HG02571 (cell line): ENCODE data around the gene OR3A1.
"Not testable (repeated sequence)": the region's sequence is repeated elsewhere in the genome, so short reads cannot be mapped to it uniquely, and the experiment has no call there.

Experiments used
- ATAC-seq: cut with Tn5 transposase; IDR thresholded peaks from one replicate; pipeline ENCODE4 v1.9.1; 2021; ENCODE audit warnings: mild to moderate bottlenecking, moderate library complexity; ENCODE audit not compliant: unreplicated experiment

OR3A1 gene, protein sequence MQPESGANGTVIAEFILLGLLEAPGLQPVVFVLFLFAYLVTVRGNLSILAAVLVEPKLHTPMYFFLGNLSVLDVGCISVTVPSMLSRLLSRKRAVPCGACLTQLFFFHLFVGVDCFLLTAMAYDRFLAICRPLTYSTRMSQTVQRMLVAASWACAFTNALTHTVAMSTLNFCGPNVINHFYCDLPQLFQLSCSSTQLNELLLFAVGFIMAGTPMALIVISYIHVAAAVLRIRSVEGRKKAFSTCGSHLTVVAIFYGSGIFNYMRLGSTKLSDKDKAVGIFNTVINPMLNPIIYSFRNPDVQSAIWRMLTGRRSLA

DNA sequence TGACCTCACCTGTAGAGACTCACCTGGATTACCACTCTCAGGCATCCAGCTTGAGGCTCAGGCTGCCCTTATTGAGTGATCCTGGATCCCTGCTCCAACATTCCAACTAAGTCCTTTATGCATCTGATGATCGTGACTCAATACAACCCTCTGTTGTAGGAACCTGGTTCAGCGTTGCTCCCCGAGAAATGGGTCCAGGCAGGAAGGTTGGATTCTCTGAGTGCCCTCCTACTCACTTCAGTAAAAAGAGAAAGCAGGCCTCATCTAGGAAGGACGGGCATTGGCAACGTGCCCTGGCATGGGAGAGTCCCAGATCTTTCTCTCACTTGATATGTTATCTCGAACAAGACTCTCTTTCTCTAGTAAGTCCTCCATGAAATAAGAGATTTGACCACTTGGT is at the start of gene OR3A1:
OR3A1 (minus strand) TSS at position 101 of the 400 bp plus-strand sequence. CDS start 5,778 bp downstream, outside the sequence.
- ATAC-seq: no peak

DNA sequence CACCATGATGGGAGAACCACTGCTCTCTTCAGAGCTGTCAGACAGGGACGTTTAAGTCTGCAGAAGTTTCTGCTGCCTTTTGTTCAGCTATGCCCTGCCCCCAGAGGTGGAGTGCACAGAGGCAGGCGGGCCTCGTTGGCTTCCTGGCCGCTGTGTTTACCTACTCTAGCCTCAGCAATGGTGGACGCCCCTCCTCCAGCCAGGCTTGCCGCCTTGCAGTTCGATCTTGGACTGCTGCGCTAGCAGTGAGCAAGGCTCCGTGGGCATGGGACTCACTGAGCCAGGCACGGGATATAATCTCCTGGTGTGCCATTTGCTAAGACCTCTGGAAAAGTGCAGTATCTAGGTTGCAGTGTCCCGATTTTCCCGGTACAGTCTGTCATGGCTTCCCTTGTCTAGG is 44.6 kb upstream of the OR3A1 start:
- not testable (repeated sequence) for ATAC-seq

DNA sequence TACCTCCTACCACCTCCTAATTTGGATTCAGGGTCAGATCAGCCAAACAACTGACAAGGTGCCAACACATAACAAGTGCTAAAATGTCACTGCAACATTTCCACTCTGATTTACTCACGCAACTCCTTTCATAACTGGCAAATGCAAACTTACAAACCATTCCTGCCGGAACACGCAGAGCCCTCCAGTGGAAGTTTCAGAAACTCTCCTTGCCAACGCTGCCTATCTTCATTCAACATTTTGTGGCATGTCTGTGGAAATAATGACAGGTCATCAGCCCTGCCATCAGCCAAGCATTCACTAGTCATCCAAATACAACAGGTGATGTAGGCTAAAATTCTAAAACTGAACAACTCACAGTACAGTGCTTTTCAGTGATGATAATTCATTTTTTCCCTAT is 37.7 kb upstream of the OR3A1 start:
- no peak for ATAC-seq

DNA sequence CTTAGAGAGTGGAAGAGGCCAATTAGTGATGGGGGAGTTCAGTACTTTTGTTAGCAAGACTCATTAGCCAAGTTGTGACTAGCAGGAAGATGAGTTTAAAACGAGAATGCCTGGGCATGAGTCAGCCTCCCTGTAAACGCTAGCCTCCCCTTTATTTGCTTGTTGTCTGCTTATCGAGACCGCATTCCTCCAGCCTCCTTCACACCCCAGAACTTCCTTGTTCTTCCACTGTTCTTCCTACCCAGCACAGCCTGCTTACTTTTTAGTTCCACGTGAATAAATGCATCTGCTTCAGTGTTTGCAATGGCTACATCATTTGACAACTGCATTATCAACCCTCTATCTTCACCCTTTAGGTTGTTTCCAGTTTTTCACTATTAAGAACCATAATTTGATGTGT is 20.2 kb upstream of the OR3A1 start:
- ATAC-seq: no peak

DNA sequence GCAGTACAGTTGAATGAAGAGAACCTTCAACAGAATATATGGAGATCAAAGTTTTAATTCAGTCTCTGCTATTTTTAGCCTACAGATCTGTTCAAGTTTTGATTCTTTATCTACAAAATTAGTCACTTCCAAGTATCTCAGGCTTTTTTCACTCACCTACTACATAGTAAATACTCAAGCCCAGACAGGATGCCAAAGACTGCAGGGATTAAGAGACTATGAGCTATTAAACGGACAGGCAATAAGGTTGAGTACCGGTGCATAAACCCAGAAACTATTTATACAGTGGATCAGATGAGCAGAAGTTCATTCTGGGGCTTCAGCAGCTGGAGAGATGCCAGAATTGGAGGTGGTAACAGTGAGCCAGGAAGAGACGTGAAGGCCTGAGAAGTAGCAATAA is 18.7 kb upstream of the OR3A1 start:
- no peak for ATAC-seq

DNA sequence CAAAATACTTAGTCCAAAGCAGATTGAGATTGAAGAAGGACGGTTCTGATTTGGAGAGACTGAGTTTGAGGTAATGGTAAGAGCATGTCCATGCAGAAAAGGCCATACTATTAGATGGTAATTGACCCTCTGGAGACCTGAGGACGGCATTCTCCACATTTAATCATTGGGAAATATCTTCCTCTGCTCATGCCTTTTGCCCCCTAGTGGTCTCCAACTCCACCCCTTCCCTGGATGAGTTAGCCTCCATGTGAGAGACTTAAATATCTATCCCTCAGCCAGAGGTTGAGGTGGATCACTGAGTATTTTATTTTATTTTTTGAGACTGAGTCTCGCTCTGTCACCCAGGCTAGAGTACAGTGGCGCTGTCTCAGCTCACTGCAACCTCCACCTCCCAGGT is 10.4 kb upstream of the OR3A1 start:
- ATAC-seq: no peak

DNA sequence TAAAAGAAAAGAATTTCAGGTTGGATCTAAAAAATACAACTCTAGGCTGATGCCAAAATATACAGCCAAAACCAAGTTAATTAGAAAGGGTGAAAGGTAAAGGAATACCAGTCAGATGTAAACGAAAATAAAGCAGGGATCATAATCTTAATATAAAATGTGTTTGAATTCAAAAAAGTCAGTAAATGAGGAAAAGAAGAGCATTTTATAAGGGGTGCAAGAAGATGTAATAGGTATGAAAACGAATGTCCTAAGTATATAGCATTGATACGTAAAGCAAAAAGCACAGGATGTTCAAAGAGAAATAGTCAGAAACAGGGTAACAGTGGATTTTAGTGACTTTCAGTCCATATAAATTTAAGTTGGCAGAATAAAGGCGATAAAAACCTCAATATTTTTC is 2.5 kb downstream of the OR3A1 start:
- ATAC-seq: no peak

DNA sequence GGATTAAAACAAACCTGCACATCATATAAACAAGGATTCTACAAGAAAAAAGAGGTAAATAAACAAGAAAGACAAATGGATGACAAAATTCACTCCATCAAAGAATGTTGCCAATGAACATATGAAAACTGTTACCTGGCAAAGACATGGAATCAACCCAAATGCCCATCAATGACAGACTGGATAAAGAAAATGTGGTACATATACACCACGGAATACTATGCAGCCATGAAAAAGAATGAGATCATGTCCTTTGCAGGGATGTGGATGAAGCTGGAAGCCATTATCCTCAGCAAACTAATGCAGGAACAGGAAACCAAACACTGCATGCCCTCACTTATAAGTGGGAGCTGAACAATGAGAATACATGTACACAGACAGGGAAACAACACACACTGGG is 4.6 kb downstream of the OR3A1 start:
- ATAC-seq: not testable (repeated sequence)

DNA sequence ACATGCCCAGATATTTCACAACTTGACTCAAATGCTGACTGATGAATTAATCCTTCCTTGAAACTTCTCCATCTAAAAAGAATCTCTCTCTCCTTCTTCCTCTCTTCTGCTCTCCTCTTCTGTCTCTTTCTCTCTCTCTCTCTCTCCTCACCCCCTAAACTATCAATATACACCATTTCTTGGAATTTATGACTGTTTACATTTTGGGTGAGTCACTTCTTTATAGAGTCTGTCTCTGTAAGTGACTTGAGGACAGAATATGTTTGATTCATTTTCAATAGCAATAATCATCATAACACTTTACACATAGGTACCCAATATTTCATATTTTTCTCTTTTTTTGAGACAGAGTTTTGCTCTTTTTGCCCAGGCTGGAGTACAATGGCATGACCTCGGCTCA is 15.3 kb downstream of the OR3A1 start:
- ATAC-seq: no peak

DNA sequence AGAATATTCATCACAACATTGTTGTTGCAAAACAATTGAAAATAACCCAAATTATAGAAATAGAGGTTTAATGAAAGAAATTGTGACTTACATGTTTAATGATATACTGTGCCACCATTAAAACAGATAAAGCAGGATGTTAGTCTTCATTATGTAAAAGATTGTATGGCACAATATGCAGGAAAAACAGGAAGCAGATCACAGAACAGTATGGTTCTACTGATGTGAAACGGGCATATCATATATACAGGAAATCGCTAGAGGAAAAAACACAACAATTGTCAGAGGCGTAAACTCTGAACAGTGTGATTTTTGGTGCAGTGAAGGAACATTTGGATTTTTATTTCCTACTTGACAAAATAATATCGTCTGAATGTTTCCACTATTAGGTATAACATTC is 22.0 kb downstream of the OR3A1 start:
- no peak for ATAC-seq

DNA sequence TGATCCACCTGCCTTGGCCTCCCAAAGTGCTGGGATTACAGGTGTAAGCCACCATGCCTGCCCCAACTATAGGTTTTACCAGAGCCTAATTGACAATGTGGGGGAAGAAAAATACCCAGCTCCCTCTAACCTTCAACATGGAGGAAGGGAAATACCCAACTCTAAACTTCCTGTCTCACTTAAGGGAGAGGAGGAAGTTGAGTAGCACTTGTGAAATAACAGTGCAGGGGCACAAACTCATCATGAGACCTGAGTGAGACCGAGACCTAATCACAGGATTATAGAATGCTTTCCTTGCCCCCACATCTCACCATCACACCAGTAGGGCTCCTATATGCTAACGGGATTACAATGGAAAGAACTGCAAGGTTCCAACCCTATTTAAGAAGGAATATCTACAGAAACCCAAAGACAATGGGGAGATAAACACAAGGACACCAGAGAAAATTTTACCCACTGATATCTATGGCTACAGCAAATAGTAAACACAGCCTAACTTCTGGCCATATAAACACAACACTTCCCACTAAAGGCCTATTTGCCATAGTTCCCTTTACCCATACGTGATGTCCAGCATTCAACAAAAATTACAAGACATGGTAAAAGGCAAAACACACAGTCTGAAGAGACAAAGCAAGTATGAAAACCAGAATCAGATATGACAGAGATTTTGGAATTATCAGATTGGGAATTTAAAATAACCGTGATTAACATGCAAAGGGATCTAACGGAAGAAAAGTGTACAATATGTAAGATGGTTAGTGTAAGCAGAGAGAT is 26.9 kb downstream of the OR3A1 start:
- ATAC-seq: no peak

DNA sequence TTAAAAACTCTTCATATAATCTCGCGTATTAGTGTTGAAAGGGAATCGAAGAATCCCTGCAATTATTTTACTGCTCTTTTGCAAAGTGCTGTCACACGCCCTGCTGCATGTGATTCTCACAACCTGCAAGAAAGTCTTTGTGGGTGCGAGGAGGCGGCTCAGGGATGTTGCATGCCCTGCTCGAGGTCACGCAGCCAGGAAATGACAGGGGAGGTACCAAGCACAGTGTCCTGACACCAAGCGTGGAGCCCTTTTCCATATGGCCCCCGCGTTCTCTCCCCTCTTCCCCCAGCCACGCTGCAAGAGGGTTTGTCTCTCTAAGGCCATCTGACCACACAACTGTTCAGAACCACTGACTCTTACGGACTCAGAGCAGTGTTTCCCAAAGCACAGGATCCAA is 37.6 kb downstream of the OR3A1 start:
- ATAC-seq: no peak

DNA sequence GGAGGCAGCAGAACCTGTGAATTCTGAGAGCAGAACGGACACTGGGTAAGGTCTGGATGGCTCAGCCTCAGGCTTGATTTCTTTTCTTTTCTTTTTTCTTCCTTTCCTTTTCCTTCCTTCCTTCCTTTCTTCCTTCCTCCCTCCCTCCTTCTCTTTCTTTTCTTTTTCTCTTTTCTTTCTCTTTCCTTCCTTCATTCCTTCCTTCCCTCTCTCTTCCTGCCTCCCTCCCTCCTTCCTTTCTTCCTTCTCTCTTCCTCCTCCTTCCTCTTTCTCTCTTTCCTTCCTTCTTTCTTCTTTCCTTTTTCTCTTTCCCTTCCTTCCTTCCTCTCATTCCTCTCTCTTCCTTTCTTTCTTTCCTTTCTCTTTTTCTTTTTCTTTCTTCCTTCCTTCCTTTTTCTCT is 38.0 kb downstream of the OR3A1 start:
- ATAC-seq: no peak

DNA sequence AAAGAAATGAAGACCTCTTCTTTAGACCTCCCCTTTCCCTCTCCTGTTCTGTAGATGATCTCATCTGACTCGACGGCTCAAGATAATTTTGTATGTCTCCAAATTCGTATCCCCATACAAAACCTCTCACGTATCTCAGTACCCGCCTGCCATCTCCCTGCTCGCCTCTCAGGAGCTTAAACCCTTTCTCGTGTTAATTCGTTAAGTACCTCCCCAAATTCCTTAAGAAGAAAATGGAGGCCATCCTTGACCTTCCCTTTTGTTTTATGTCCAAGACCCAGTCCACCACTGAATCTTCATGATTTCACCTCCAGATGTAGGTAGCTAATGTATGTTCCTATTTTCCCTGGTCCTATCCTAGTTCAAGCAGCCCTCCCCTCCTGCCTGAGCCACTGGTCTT is 41.6 kb downstream of the OR3A1 start:
- ATAC-seq: no peak

DNA sequence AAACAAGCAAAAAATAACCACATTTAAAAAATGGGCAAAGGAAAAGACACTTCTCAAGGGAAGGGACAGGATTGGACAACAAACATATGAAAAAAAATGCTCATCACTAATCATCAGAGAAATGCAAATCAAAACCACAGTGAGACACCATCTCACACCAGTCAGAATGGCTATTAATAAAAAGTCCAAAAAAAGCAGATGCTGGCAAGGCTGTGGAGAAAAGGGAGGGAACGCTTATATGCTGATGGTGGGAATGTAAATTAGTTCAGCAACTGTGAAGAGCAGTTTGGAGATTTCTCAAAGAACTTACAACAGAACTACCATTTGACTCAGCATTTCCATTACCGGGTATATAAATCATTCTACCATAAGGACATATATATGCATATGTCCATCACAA is 49.1 kb downstream of the OR3A1 start:
- ATAC-seq: not testable (repeated sequence)

DNA sequence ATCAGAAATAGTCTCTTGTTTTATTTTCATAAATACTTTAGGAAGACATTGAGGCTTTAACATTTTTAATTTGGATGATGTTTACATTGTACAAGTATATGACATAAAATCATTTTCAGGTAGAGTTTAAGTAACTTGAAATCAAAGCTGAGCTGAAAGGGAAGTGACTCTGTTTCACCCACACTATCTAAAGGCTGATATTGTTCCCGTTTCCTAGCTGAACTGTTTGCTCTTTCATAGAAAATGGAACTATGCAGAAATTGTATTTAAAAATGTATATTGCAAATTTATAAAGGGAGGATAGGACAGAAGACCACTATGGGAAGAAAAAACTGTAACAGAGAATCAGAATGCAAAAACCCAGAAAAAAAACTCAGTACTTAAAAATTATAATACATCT is 53.3 kb downstream of the OR3A1 start:
- ATAC-seq: not testable (repeated sequence)

DNA sequence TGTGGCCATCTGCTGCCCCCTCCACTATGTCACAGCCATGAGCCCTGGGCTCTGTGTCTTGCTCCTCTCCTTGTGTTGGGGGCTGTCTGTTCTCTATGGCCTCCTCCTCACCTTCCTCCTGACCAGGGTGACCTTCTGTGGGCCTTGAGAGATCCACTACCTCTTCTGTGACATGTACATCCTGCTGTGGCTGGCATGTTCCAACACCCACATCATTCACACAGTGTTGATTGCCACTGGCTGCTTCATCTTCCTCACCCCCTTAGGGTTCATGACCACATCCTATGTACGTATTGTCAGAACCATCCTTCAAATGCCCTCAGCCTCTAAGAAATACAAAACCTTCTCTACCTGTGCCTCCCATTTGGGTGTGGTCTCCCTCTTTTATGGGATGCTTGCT is 57.1 kb downstream of the OR3A1 start:
- ATAC-seq: not testable (repeated sequence)
